Neutrophil (primary cell): ENCODE measurements around the gene CSNK1G1.
"Not testable (repeated sequence)": the region's sequence is repeated elsewhere in the genome, so short reads cannot be mapped to it uniquely, and the experiment has no call there.

Source experiments
- H3K27ac ChIP-seq: fragments of 200-600 bp; sonication (generic); 2 replicates; pipeline ENCODE4 v1.5.1; 2016; ENCODE audit warnings: mild to moderate bottlenecking, moderate library complexity
- H3K27me3 ChIP-seq: fragments of 200-600 bp; sonication (generic); 2 replicates; pipeline ENCODE4 v1.6.0; 2016; ENCODE audit warnings: mild to moderate bottlenecking
- H3K36me3 ChIP-seq: fragments of 200-600 bp; sonication (generic); 2 replicates; pipeline ENCODE4 v1.5.1; 2017
- H3K4me1 ChIP-seq, 2 experiments: fragments of 200-600 bp in 1 of 2; sonication (generic) in 1 of 2; 1 replicate in 1 of 2; 2 replicates in 1 of 2; pipeline versions ENCODE4 v1.5.1 to v1.6.1; 2013 to 2016; ENCODE audit warnings: low read depth in 1 of 2, low read length in 1 of 2, mild to moderate bottlenecking in 1 of 2, moderate library complexity in 1 of 2; ENCODE audit not compliant: control insufficient read depth in 1 of 2, insufficient read depth in 1 of 2
- H3K4me3 ChIP-seq, 2 experiments: fragments of 200-600 bp in 1 of 2; sonication (generic) in 1 of 2; 1 replicate in 1 of 2; 2 replicates in 1 of 2; pipeline ENCODE4 v1.5.1; 2013 to 2016; ENCODE audit warnings: low read depth in 1 of 2, low read length in 1 of 2, mild to moderate bottlenecking in 1 of 2, moderate library complexity in 1 of 2
- H3K9me3 ChIP-seq: fragments of 200-600 bp; sonication (generic); 2 replicates; pipeline ENCODE4 v1.5.1; 2016
- CTCF ChIP-seq: fragments of 200-600 bp; sonication (generic); IDR thresholded peaks from 2 replicates; pipeline ENCODE4 v1.5.1; 2016; ENCODE audit warnings: antibody characterized with exemption

CSNK1G1 gene

GRCh38 chr15:64379216-64379960 lies 23.4 kb upstream of the CSNK1G1 start:
- Histone ChIP-seq H3K9me3 (no peaks in the 10 kb centered on the region), H3K4me1 (peaks cover 9 to 13% of the 10 kb centered on the region in 2 experiments)

GRCh38 chr15:64373360-64373759 lies 17.4 kb upstream of the CSNK1G1 start:
- Histone ChIP-seq H3K4me1 (peaks cover 4 to 8% of the 10 kb centered on the region in 2 experiments), H3K27ac (peak overlapping the region; percentile 47), H3K4me3 (peak overlapping the region; percentile 19 to 23), H3K9me3 (no peaks in the 10 kb centered on the region), H3K27me3 (no peaks in the 10 kb centered on the region), H3K36me3 (no peaks in the 10 kb centered on the region)
- no peak for TF ChIP-seq CTCF

More at GRCh38 chr15:64379216-64379960, 23.4 kb upstream of the CSNK1G1 start:
- no peak for TF ChIP-seq CTCF
- H3K36me3 ChIP-seq: no peaks in the 10 kb centered on the region
- no peak overlapping the region for H3K4me3 ChIP-seq
- no peaks in the 10 kb centered on the region for H3K27me3 ChIP-seq
- H3K27ac ChIP-seq: no peak overlapping the region

GRCh38 chr15:64371383-64371782 lies 15.4 kb upstream of the CSNK1G1 start:
- not testable (repeated sequence) for H3K4me3 ChIP-seq, H3K27me3 ChIP-seq

GRCh38 chr15:64369078-64369607 lies 13.2 kb upstream of the CSNK1G1 start:
- Histone ChIP-seq H3K36me3 (no peaks in the 10 kb centered on the region), H3K27ac (no peak overlapping the region)

More at GRCh38 chr15:64371383-64371782, 15.4 kb upstream of the CSNK1G1 start:
- not testable (repeated sequence) for H3K4me1 ChIP-seq, H3K27ac ChIP-seq, H3K36me3 ChIP-seq, H3K9me3 ChIP-seq

GRCh38 chr15:64361259-64361658 lies 5.3 kb upstream of the CSNK1G1 start:
- TF ChIP-seq CTCF: no peak
- Histone ChIP-seq H3K9me3 (no peaks in the 10 kb centered on the region), H3K4me1 (peaks cover 0 to 5% of the 10 kb centered on the region in 2 experiments), H3K4me3 (no peak overlapping the region), H3K27me3 (no peaks in the 10 kb centered on the region), H3K27ac (no peak overlapping the region), H3K36me3 (no peaks in the 10 kb centered on the region)

More at GRCh38 chr15:64369078-64369607, 13.2 kb upstream of the CSNK1G1 start:
- no peak for TF ChIP-seq CTCF
- H3K4me1 ChIP-seq: peaks cover 4 to 8% of the 10 kb centered on the region in 2 experiments
- no peak overlapping the region for H3K4me3 ChIP-seq
- no peaks in the 10 kb centered on the region for H3K27me3 ChIP-seq
- H3K9me3 ChIP-seq: no peaks in the 10 kb centered on the region

- no peak for TF ChIP-seq CTCF
- H3K27me3 ChIP-seq: no peaks in the 10 kb centered on the region
- peak overlapping the region; percentile 87 for H3K27ac ChIP-seq
- no peaks in the 10 kb centered on the region for H3K36me3 ChIP-seq
- no peaks in the 10 kb centered on the region for H3K9me3 ChIP-seq
- H3K4me3 ChIP-seq: peak overlapping the region; percentile 89 to 93
- peaks cover 10 to 16% of the 10 kb centered on the region in 2 experiments for H3K4me1 ChIP-seq
Measured at GRCh38 chr15:64356710-64357040, 702 bp upstream of the CSNK1G1 start.
